Subcutaneous adipose tissue (tissue), 4 donors: Measurements from ENCODE around the gene AMDHD2. TPM values are rescaled to one million over a fixed set of nuclear protein-coding genes. Genes with fewer than 3 reads are reported as not detected.

Experiments
- total RNA-seq, 4 donors: library from RNA; depleted of rRNA; stranded (reverse); fragments of >200 nt; gene quantifications; one replicate each; pipeline ENCODE4 v1.1.0, GENCODE V29; 2016
- TF ChIP-seq, protein P1 (sequence below): fragments of 450-650 bp; IDR thresholded peaks from one replicate; pipeline ENCODE4 v1.5.1; 2016; ENCODE audit warnings: low read depth, mild to moderate bottlenecking, control low read depth, antibody characterized with exemption, moderate library complexity

AMDHD2 gene
- total RNA-seq, 4 donors from 2014 or later, result 19.4 to 60.5 (median 42.9) TPM

GRCh38 chr16:2497695-2498484 lies 22.3 kb upstream of the AMDHD2 start:
- TF ChIP-seq, protein P1, sequence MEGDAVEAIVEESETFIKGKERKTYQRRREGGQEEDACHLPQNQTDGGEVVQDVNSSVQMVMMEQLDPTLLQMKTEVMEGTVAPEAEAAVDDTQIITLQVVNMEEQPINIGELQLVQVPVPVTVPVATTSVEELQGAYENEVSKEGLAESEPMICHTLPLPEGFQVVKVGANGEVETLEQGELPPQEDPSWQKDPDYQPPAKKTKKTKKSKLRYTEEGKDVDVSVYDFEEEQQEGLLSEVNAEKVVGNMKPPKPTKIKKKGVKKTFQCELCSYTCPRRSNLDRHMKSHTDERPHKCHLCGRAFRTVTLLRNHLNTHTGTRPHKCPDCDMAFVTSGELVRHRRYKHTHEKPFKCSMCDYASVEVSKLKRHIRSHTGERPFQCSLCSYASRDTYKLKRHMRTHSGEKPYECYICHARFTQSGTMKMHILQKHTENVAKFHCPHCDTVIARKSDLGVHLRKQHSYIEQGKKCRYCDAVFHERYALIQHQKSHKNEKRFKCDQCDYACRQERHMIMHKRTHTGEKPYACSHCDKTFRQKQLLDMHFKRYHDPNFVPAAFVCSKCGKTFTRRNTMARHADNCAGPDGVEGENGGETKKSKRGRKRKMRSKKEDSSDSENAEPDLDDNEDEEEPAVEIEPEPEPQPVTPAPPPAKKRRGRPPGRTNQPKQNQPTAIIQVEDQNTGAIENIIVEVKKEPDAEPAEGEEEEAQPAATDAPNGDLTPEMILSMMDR, result no peak

DNA sequence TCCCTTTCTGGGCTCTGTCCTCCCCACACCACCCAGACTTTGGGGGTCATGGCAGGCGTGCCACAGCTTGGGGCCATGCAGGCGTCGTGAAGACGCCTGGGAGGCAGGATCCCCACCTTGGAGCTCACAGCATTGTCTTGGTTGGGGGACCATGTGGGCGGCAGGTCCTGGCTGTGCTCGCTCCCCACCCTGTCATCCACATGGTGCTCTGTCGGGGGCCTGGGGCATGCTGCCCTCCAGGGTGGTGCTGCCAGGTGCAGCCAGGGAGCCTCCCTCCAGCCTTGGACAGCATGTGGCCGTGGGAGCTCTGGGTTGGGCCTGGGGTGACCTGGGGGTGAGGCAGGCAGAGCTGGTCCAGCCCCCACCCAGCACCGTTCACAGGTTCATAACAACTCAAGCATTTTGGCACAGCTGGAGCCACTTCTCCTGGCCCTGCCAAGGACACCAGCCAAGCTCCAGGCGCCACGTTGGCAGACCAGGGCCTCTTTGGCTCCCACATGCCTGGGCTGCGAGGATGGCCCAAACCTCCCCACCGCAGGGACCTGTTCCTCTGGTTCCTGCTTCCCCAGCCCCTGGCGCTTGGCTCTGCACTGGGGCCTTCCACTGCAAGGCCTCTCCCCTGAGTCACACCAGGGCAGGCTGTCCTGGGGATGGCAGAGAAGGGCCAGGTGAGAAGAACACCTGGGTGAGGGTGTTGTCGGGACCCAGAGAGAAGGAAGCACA lies 21.5 kb upstream of the AMDHD2 start:
- TF ChIP-seq, protein P1, result no peak

DNA sequence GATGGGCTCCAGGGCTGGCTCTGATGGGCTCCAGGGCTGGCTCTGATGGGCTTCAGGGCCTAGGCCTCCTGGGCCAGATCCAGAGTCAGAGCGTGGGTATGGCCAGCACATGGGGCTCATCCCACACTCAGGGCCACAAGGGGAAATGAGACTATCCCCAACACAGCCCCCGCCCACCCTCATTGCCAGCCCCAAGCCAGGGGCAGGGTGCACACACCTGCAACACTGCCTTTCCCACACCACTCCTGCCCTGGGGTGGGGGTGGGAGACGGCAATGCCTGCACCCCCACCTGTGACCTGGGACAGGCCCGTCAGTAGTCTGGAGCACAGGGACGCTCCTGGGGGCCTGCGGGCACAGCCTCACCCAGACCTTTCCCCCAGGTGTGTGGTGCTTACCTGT lies 20.7 kb upstream of the AMDHD2 start:
- TF ChIP-seq, protein P1, result no peak

- TF ChIP-seq, protein P1, result no peak
These were observed 20.2 kb upstream of the AMDHD2 start for GRCh38 chr16:2499890-2500429.

- TF ChIP-seq, protein P1, result no peak
These were observed 19.7 kb upstream of the AMDHD2 start for GRCh38 chr16:2500430-2500917.

DNA sequence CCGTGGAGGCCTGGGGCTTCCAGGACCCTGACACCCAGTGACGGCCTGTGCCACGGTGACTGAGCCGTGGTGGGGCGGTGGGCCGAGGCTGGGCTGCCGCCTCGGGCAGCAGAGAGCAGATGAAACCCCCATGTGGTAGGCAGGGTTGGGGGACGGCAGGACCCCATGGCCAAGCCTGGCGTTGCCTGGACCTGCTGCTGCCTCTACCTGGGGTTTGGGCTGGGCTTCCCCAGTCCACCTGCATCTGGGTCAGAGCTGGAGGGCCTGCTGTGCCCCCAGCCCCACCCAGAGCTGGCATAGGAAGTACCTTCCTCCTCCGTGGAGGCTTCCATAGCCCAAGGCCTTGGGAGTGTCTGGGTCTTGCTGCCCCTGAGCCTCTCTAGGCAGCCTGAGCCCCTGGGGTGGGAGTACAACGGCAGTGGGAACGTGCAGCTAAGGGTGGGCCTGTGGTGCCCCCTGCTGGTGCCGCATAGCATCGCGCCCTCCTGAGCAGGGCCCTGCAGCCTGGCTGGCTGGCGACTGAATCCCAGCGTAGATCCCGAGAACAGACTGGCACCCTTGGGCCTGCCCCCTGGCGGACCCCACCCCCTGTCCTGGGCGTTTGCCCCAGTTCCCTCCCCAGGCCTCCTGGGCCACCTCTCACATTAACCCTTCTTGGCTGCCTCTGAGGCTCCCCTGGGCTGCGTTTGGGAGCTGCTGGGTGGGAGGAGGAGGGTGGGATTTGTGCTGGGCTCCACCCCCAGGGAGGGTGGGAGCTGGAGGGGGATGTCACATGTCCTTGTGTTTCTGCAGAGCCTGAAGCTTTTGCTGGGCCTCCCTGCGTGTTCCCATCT lies 19.0 kb upstream of the AMDHD2 start:
- TF ChIP-seq, protein P1, result no peak
